Gastrocnemius medialis (tissue), 4 donors: ENCODE data around the gene PAH.

ENCODE experiments used
- CTCF ChIP-seq, 5 experiments: fragments of 450-650 bp in 3 of 5; fragments of 200-600 bp in 2 of 5; sonication (generic) in 2 of 5; IDR thresholded peaks in 4 of 5; conservative IDR thresholded peaks in 1 of 5; 1 replicate in 4 of 5; 2 replicates in 1 of 5; pipeline ENCODE4 v1.5.1; 2016 to 2019; ENCODE audit warnings: antibody characterized with exemption in 5 of 5, mild to moderate bottlenecking in 3 of 5, moderate library complexity in 3 of 5
- POLR2A ChIP-seq, 2 donors: fragments of 450-650 bp; IDR thresholded peaks; one replicate each; pipeline ENCODE4 v1.6.1; 2017; ENCODE audit warnings: antibody characterized with exemption in 2 of 2, mild to moderate bottlenecking in 2 of 2, moderate library complexity in 2 of 2

DNA sequence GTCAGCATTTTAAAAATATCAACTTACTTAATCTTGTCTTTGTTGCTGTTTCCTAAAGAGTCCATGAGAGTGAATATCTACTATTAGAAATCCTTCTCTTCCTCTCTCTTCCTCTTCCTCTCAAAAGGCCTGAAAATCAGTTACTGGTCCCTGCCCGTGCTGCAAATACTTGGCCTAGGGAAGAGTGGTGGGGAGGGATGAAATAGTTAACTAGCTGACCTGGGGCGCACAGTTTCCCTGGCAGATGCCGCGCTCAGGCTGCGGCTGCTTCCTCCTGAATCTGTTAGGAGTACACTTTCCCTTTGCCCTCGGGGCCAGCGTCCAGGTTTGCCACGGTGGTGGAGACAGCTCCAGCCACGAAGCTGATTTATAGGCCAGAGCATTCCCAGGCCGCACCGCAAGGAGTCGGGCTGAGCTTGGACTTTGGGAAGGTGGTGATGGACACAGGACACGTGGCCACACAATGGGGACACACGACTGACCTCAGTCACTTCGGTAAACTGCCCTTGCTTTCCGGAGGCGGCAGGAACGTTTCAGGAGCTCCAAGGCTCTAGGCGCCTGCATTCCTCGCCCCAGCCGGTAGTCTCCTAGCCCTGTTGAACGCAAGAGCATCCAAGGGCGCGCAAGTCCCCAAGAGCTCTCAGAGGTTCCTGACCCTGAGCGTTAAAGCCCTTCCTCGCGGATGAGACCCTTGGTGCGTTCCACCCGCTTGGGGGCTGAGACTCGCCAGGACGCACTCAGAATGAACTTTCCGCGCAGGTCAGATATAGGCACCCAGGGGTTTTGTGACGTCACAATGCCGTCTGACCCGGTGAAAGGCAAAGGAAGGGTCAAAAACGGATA lies 33.3 kb upstream of the PAH start:
- TF ChIP-seq POLR2A (IDR thresholded peaks at IDR 0.05) (no peak), CTCF (IDR thresholded peaks at IDR 0.05 in 4 of 5, conservative IDR thresholded peaks at IDR 0.05 in 1 of 5) (no peak)
